HCT116 (cell line): Measurements from ENCODE around the gene SPANXN3.
"Not testable (repeated sequence)": the region's sequence is repeated elsewhere in the genome, so short reads cannot be mapped to it uniquely, and the experiment has no call there.

Source experiments
- EZH2 ChIP-seq: fragments of 200-600 bp; sonication (generic); IDR thresholded peaks from 2 replicates; pipeline ENCODE4 v1.6.1; 2017; ENCODE audit warnings: antibody characterized with exemption, mixed run types
- FOSL1 ChIP-seq: IDR thresholded peaks from 2 replicates; pipeline ENCODE4 v1.6.1; 2012; ENCODE audit warnings: low read depth
- JUND ChIP-seq: IDR thresholded peaks from 2 replicates; pipeline ENCODE4 v1.6.1; 2012
- POLR2A ChIP-seq: IDR thresholded peaks from 2 replicates; pipeline ENCODE4 v1.7.0; 2011; ENCODE audit warnings: borderline replicate concordance; ENCODE audit not compliant: insufficient read depth, insufficient read length; ENCODE audit errors: extremely low read depth
- POLR2AphosphoS5 ChIP-seq: IDR thresholded peaks from 2 replicates; pipeline ENCODE4 v1.6.1; 2011; ENCODE audit warnings: mild to moderate bottlenecking, low read depth, low read length, moderate library complexity
- RAD21 ChIP-seq: IDR thresholded peaks from 2 replicates; pipeline ENCODE4 v1.6.1; 2012; ENCODE audit warnings: low read depth, mild to moderate bottlenecking
- YY1 ChIP-seq: IDR thresholded peaks from 2 replicates; pipeline ENCODE4 v1.6.1; 2011; ENCODE audit warnings: low read length, low read depth, moderate library complexity, mild to moderate bottlenecking; ENCODE audit not compliant: insufficient replicate concordance; ENCODE audit errors: extremely low read depth
- ZFX ChIP-seq: fragments of 450-650 bp; IDR thresholded peaks from 2 replicates; pipeline ENCODE4 v1.6.1; 2017
- TF ChIP-seq, protein P1 (sequence below), 3 experiments: fragments of 200-600 bp in 1 of 3; sonication (generic) in 1 of 3; IDR thresholded peaks in 2 of 3; conservative IDR thresholded peaks in 1 of 3; 2 replicates each; pipeline ENCODE4 v1.5.1; 2012 to 2017; ENCODE audit warnings: low read depth in 2 of 3, low read length in 2 of 3, antibody characterized with exemption in 1 of 3, borderline replicate concordance in 1 of 3, control low read depth in 1 of 3, mild to moderate bottlenecking in 1 of 3, mixed read lengths in 1 of 3, mixed run types in 1 of 3, moderate library complexity in 1 of 3; ENCODE audit not compliant: insufficient read depth in 1 of 3

GRCh38 chrX:143502196-143502595 lies 15.1 kb downstream of the SPANXN3 start:
- TF ChIP-seq, protein P1, sequence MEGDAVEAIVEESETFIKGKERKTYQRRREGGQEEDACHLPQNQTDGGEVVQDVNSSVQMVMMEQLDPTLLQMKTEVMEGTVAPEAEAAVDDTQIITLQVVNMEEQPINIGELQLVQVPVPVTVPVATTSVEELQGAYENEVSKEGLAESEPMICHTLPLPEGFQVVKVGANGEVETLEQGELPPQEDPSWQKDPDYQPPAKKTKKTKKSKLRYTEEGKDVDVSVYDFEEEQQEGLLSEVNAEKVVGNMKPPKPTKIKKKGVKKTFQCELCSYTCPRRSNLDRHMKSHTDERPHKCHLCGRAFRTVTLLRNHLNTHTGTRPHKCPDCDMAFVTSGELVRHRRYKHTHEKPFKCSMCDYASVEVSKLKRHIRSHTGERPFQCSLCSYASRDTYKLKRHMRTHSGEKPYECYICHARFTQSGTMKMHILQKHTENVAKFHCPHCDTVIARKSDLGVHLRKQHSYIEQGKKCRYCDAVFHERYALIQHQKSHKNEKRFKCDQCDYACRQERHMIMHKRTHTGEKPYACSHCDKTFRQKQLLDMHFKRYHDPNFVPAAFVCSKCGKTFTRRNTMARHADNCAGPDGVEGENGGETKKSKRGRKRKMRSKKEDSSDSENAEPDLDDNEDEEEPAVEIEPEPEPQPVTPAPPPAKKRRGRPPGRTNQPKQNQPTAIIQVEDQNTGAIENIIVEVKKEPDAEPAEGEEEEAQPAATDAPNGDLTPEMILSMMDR (IDR thresholded peaks at IDR 0.05 in 2 of 3, conservative IDR thresholded peaks at IDR 0.05 in 1 of 3; ENCODE audit: borderline replicate concordance in 1 of 3, insufficient read depth in 1 of 3, low read depth in 2 of 3, low read length in 2 of 3) = not testable (repeated sequence)
- not testable (repeated sequence) for TF ChIP-seq EZH2, YY1, RAD21, POLR2AphosphoS5, POLR2A, ZFX, JUND, FOSL1
